ENCODE results near the gene FSIP1. TPM values are rescaled to one million over a fixed set of nuclear protein-coding genes. Genes with fewer than 3 reads are reported as not detected.

The FSIP1 gene
- total and polyA plus RNA-seq, 9 of the 15 experiments (the other 6 are each of a cell fraction or from before 2014, with no cell fraction given): 0.07 to 0.51 (median 0.29) TPM

GRCh38 chr15:39785841-39786240 is 3.2 kb upstream of the FSIP1 start:
- intact Hi-C loops (cut with micrococcal nuclease): loop anchor here (1.0 to 5.0 kb wide), 5 partner anchors 89 to 486 kb away; no protein-coding TSS in a partner anchor
- WGBS (ENCODE audit: insufficient coverage, low coverage, missing lambda C conversion rate): 62% methylated on average over 7 of the region's 7 CpGs
- H3K4me3 ChIP-seq: no peak overlapping the region
- H3K9ac ChIP-seq (ENCODE audit: insufficient read depth in 1 of 2, low read depth in 2 of 2, low read length in 2 of 2): no peak overlapping the region
- in situ Hi-C loops (cut with MboI): loop anchor here (5.0 to 25.0 kb wide), 2 partner anchors 136 to 226 kb away; partner anchors contain the start of gene GPR176
- POLR2A ChIA-PET: no interaction called here
- no TSS peak for BruUV-seq (replicated peaks)
- H3K9me3 ChIP-seq (replicated peaks; ENCODE audit: control insufficient read depth, insufficient read depth, low read depth, low read length): no peaks in the 10 kb centered on the region; the same call in 1 of the 2 replicates
- peaks cover 13% of the 10 kb centered on the region for H3K79me2 ChIP-seq (ENCODE audit: control insufficient read depth, insufficient read depth, low read length)
- FAIRE-seq: no peak
- H3K4me2 ChIP-seq (ENCODE audit: insufficient read depth, low read length): no peak overlapping the region
- no peak overlapping the region for H3K27ac ChIP-seq (ENCODE audit: extremely low read depth, low read depth, low read length)
- peaks cover 0 to 8% of the 10 kb centered on the region in 2 experiments; a peak in 3 of 5 replicates for H3K4me1 ChIP-seq (replicated peaks in 1 of 2; ENCODE audit: control insufficient read depth in 2 of 2, insufficient read depth in 2 of 2, low read length in 2 of 2)
- no peak for TF ChIP-seq ZSCAN29 (IDR thresholded peaks at IDR 0.05)
- TF ChIP-seq ZNF79 (CRISPR knock-in tag; IDR thresholded peaks at IDR 0.05; ENCODE audit: low read depth): no peak
- no peak for TF ChIP-seq ELF1 (tag; IDR thresholded peaks at IDR 0.05)
- no peak for TF ChIP-seq ZNF699 (CRISPR knock-in tag; IDR thresholded peaks at IDR 0.05; ENCODE audit: insufficient replicate concordance)
- no peaks in the 10 kb centered on the region for H3K9me1 ChIP-seq (ENCODE audit: control insufficient read depth, insufficient read depth, low read length)
- no peak for ATAC-seq
- no peaks in the 10 kb centered on the region for H3K27me3 ChIP-seq (ENCODE audit: control insufficient read depth in 2 of 2, insufficient read depth in 2 of 2, low read length in 2 of 2)
- no peaks in the 10 kb centered on the region for H4K20me1 ChIP-seq (replicated peaks; ENCODE audit: control insufficient read depth, insufficient read depth, low read length)
- no peak for DNase-seq (ENCODE audit: extremely low read depth in 1 of 4, low spot score in 3 of 4)
- no peaks in the 10 kb centered on the region for H3K36me3 ChIP-seq (ENCODE audit: control insufficient read depth, insufficient read depth, low read length)
- CTCF ChIA-PET (ENCODE audit: low intra/inter-chr PET ratio): interaction anchor here (0.7 to 4.6 kb wide), 6 partner anchors 90 to 524 kb away, joined by 3 to 22 read pairs (median 3); no protein-coding TSS in a partner anchor
- no peak overlapping the region for H2AFZ ChIP-seq (ENCODE audit: low read depth, low read length)

DNA sequence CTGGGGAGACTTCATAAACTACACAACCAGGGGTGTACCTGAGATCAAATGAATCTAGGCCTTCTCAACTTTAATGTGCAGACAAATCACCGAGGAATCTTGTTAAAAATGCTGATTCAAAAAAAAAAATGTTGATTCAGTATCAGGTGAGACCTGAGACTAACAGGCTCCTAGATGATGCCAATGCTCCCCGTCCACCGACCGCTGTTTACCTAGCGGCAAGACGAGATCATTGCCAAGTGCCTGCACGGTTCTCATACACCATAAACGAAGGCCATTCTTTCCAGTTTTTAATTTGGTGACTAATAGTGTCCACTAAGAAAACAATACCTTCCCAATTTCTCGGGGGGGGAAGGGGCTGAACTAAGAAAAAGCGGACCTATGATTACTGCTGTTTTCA is 2.5 kb upstream of the FSIP1 start:
- Histone ChIP-seq H3K9me1 (ENCODE audit: control insufficient read depth, insufficient read depth, low read length) (no peaks in the 10 kb centered on the region), H3K4me2 (ENCODE audit: insufficient read depth, low read length) (no peak overlapping the region), H3K4me3 (no peak overlapping the region), H3K36me3 (ENCODE audit: control insufficient read depth, insufficient read depth, low read length) (no peaks in the 10 kb centered on the region), H2AFZ (ENCODE audit: low read depth, low read length) (no peak overlapping the region), H3K79me2 (ENCODE audit: control insufficient read depth, insufficient read depth, low read length) (peaks cover 13% of the 10 kb centered on the region), H4K20me1 (replicated peaks; ENCODE audit: control insufficient read depth, insufficient read depth, low read length) (no peaks in the 10 kb centered on the region), H3K9ac (ENCODE audit: insufficient read depth in 1 of 2, low read depth in 2 of 2, low read length in 2 of 2) (no peak overlapping the region), H3K4me1 (replicated peaks in 1 of 2; ENCODE audit: control insufficient read depth in 2 of 2, insufficient read depth in 2 of 2, low read length in 2 of 2) (peaks cover 0 to 8% of the 10 kb centered on the region in 2 experiments; a peak in 3 of 5 replicates), H3K27me3 (ENCODE audit: control insufficient read depth in 2 of 2, insufficient read depth in 2 of 2, low read length in 2 of 2) (no peaks in the 10 kb centered on the region), H3K9me3 (replicated peaks; ENCODE audit: control insufficient read depth, insufficient read depth, low read depth, low read length) (no peaks in the 10 kb centered on the region; the same call in 1 of the 2 replicates), H3K27ac (ENCODE audit: extremely low read depth, low read depth, low read length) (no peak overlapping the region)
- in situ Hi-C loops (cut with MboI) (loop anchor here (5.0 to 25.0 kb wide), 2 partner anchors 137 to 227 kb away; partner anchors contain the start of gene GPR176), intact Hi-C loops (cut with micrococcal nuclease) (loop anchor here (5.0 kb wide), 4 partner anchors 142 to 487 kb away; no protein-coding TSS in a partner anchor)
- ChIA-PET POLR2A (no interaction called here), CTCF (ENCODE audit: low intra/inter-chr PET ratio) (interaction anchor here (4.6 kb wide), 1 partner anchor 489 kb away, joined by 22 read pairs; no protein-coding TSS in a partner anchor)
- FAIRE-seq (no peak), ATAC-seq (no peak), DNase-seq (ENCODE audit: extremely low read depth in 1 of 4, low spot score in 3 of 4) (no peak)
- WGBS (ENCODE audit: insufficient coverage, low coverage, missing lambda C conversion rate): 63% methylated on average over 10 of the region's 10 CpGs
- no TSS peak for BruUV-seq (replicated peaks)
- TF ChIP-seq CBX5 (IDR thresholded peaks at IDR 0.05; ENCODE audit: borderline replicate concordance, low read depth) (no peak), MEF2A (IDR thresholded peaks at IDR 0.05; ENCODE audit: control insufficient read depth, low read depth, low read length) (no peak), FOS (IDR thresholded peaks at IDR 0.05; ENCODE audit: extremely low read depth, insufficient read length) (no peak), FOSL1 (tag; conservative IDR thresholded peaks at IDR 0.05) (no peak), MLLT1 (IDR thresholded peaks at IDR 0.05) (no peak), ZNF316 (IDR thresholded peaks at IDR 0.05) (peak; percentile 74), FOXM1 (IDR thresholded peaks at IDR 0.05; ENCODE audit: low read depth) (no peak), FOXM1 (CRISPR knock-in tag; IDR thresholded peaks at IDR 0.05; ENCODE audit: low read depth) (no peak), HDAC1 (IDR thresholded peaks at IDR 0.05) (no peak), GTF2F1 (IDR thresholded peaks at IDR 0.05; ENCODE audit: low read depth, low read length) (no peak), C11orf30 (IDR thresholded peaks at IDR 0.05; ENCODE audit: low read depth) (peak; percentile 44; the same call in 1 of the 2 replicates), HDAC2 (IDR thresholded peaks at IDR 0.05) (no peak), RBM34 (IDR thresholded peaks at IDR 0.05; ENCODE audit: borderline replicate concordance, insufficient read depth, low read length) (no peak)

Data from K562 (cell line).